ENCODE results near the gene DIP2A.

Gene DIP2A

GRCh38 chr21:46482225-46482845, 23.6 kb downstream of the DIP2A start:
- DNase-seq (ENCODE audit: low spot score), result no peak

DNA sequence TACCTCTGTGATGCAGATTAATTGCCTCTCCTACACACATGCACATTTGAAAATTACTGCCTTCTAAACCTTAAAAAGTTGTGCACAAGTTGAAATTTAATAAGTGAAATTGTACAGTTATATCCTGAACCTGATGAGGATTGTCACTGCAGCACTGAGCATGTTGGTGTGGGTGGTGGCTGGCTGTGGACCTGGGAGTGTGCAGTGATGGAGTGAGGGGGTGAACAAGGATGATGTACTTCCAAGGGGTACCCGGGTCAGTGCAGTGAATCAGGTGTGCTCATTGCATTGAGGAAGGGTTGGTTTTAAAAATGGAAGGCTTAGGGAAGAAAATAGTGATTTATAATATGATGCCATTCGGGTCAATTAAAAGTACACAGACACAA, 24.1 kb downstream of the DIP2A start:
- DNase-seq (ENCODE audit: low spot score), result no peak

DNA sequence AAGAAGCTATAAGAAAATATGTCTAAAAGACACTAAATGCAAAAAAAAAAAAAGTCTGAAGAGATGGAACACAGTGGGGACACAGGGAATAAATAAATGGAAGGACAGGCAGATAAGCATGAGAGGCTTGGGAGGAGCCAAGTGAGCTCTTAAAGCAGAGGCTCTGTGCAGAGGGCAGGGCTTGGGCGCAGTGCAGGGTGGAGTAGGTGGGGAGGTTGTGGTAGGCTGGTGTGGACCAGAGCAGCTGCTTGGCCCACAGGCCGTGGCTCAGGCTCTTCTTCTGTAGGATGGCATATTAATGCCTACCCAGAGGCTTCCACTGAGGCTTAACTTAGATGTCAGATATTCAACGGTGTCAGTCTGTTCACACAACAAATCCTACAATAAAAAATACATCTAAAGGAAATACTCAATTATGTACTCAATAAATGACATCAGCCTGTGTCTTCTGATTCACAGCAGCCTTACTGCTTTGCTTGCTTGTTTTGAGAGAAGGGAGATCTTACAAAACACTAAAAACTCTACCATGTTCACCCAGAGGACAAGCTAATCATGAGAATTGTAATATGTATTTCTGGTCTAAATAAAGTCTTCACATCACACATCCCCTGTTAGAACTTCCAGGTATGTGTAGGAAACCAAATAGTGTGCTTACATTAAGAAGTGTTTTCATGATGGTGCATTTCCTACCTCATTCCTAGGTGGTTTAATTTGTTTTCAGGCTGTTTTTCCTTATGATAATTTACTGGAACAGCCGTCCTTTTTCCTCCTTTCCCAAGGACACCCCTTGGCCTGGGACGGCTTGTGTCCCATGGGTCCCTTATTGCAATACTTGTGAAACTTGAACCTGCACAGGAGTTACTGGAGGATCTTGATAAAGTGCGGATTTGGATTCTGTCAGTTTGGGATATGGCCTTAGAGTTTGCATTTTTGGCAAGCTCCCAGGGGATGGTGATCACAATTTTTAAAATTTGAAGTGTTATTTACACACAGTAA, 24.9 kb downstream of the DIP2A start:
- no peak for DNase-seq (ENCODE audit: low spot score)

DNA sequence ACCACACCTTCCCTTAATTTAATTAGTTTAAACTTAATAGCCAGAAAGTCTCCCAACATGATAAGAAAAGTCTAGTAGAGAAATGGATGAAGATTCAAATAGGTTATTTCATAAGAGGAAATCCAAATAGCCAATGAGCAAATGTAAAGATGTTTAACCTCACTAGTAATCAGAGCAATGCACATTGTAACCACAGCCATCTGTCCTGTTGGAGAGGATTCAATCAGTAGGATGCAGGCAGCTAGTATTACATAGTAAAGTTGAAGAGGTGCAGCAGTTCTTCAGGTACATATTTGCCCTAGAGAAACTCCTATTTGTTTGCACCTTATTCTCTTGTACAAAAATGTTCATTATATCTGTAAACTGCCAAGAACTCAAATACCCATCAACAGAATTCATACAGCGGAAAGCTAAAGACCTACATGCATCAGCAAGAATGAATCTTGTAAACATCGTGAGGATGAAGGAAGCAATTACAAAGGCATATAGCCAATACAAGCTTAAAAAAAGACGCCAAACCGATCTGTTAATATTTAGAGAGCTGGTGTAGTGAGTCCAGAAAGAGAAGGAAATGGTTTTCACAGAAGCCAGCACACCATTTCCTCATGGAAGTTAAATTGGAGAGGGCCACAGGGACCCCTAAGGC, 27.9 kb downstream of the DIP2A start:
- no peak for DNase-seq (ENCODE audit: low spot score)

GRCh38 chr21:46489162-46489663, 30.5 kb downstream of the DIP2A start:
- DNase-seq (ENCODE audit: low spot score), result no peak

- no peak for DNase-seq (ENCODE audit: low spot score)
Observed at GRCh38 chr21:46489800-46490199, 31.1 kb downstream of the DIP2A start.

DNA sequence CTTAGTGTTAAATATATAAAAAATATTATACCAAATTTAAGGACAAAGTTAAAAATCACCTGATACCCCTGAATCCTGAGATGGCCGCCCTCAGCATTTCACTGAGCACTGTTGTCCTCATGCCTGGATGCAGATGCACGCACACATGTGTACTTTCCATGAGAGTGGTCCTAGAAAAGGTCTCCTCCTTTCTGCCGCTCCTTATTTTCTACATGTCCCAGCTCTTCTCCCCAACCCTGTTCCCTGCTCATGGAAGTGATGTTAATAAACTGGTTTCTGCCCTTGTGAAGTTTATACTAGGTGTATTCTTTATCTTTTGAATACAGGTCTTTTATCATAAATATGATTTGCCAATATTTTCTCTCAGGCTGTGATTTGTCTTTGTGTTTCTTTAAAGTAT, 32.9 kb downstream of the DIP2A start:
- no peak for DNase-seq (ENCODE audit: low spot score)

GRCh38 chr21:46492851-46493250, 34.2 kb downstream of the DIP2A start:
- DNase-seq (ENCODE audit: low spot score), result no peak

DNA sequence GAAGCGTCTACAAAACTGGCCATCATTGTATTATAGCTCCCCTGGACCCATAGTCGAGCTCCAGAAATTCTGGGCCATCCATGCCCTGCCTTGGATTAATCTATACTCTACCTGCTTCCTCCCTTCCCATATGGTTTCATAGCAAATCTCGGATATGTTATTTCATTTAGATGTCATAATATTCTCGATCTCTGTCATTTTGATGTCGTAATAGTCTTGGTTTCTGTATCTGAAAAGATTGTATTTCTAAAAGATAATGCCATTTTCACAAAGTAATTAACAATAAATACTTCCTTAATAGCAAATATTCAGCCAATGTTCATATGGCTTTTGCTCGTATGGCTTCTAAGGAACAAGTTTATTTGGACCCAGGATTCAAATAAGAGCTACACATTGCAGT, 35.1 kb downstream of the DIP2A start:
- DNase-seq (ENCODE audit: low spot score), result no peak

GRCh38 chr21:46498335-46499050, 39.8 kb downstream of the DIP2A start:
- DNase-seq (ENCODE audit: low spot score), result no peak

GRCh38 chr21:46500224-46500861, 41.7 kb downstream of the DIP2A start:
- no peak for DNase-seq (ENCODE audit: low spot score)

- no peak for DNase-seq (ENCODE audit: low spot score)
Observed at GRCh38 chr21:46503922-46504550, 45.3 kb downstream of the DIP2A start.

DNA sequence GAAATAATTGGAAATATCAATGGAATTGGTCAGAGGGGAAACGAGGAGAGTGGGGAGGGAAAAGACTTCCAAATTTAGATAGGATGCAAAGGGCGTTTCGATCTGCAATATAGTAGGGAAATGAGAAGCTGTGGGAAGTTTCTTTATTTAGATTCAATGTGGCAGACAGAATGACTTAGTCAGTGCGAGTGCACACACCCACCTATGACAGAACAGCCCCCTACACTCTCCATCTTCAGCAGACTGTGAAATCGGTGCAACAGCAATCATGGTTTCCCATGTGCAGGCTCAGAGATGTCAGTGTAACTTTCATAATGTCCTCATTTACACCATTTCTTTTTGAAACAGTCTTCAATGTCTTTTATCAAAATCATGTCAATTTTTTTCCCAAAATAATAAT, 46.0 kb downstream of the DIP2A start:
- no peak for DNase-seq (ENCODE audit: low spot score)

DNA sequence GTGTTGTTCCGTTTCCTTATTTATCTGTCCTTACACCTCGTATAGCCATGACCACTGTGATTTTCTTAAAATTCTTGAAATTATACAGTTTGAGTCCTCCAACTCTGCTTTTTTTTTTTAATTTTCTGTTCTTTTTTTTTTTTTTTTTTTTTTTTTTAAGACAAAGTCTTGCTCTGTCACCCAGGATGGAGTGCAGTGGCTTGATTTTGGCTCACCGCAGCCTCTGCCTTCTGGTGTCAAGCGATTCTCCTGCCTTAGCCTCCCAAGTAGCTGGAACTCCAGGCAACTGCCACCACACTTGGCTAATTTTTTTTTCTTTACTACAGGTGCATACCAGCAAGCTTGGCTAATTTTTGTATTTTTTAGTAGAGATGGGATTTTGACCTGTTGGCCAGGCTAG, 48.9 kb downstream of the DIP2A start:
- no peak for DNase-seq (ENCODE audit: low spot score)

DNA sequence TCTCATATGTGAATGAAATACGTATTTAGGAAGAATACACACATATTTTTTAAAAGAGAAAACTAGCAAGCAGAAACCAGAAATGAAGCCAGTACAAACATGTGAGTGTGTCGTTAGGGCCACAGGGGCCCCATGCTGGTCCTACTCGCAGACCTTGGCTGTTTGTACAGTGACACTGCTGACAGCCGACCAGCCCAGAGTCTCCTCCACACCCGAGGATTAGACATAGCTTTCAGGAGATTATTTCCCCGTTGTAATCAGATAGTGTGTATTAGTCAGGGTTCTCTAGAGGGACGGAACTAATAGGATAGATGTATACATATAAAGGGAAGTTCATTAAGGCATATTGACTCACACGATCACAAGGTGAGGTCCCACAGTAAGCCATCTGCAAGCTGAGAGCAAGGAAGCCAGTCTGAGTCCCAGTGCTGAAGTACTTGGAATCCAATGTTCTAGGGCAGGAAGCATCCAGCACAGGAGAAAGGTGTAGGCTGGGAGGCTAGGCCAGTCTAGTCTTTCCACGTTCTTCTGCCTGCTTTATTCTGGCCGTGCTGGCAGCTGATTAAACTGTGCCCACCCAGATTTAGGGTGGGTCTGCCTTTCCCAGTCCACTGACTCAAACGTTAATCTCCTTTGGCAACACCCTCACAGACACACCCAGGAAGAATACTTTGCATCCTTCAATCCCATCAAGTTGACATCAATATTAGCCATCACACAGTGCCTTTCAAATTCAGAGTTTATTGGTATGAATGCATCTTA, 51.2 kb downstream of the DIP2A start:
- no peak for DNase-seq (ENCODE audit: low spot score)

- DNase-seq (ENCODE audit: low spot score), result no peak
Observed at GRCh38 chr21:46515109-46515508, 56.4 kb downstream of the DIP2A start.

GRCh38 chr21:46516068-46516467, 57.4 kb downstream of the DIP2A start:
- DNase-seq (ENCODE audit: low spot score), result no peak

- DNase-seq (ENCODE audit: low spot score), result no peak
Observed at GRCh38 chr21:46517361-46517760, 58.7 kb downstream of the DIP2A start.

- peak; percentile 8 for DNase-seq (ENCODE audit: low spot score)
Observed at GRCh38 chr21:46518983-46519583, 60.4 kb downstream of the DIP2A start.
